ENCODE results near the gene NBPF11.
"Not testable (repeated sequence)": the region's sequence is repeated elsewhere in the genome, so short reads cannot be mapped to it uniquely, and the experiment has no call there.

- not testable (repeated sequence) for TF ChIP-seq POLR2A, CTCF (IDR thresholded peaks at IDR 0.05)
Measured at GRCh38 chr1:148081205-148081604, 70.9 kb downstream of the NBPF11 start.
